Left lung (tissue), 10 donors: ENCODE results near the gene OPCML. TPM values are rescaled to one million over a fixed set of nuclear protein-coding genes. Genes with fewer than 3 reads are reported as not detected.

Experiments
- ATAC-seq: fragments of 200-7000 bp; cut with Tn5 transposase; one replicate; pipeline ENCODE4 v1.9.1; 2020; ENCODE audit warnings: moderate library complexity
- DNase-seq, 4 donors: peaks; one replicate each; pipeline ENCODE4 v3.0.0-alpha.2; 2013 to 2020
- H3K27ac ChIP-seq, 2 donors: fragments of 200-600 bp; sonication (generic) in 1 of 2; one replicate each; pipeline versions ENCODE4 v1.5.0 to v1.8.0; 2020 to 2021
- H3K27me3 ChIP-seq, 2 donors: fragments of 200-600 bp; sonication (generic) in 1 of 2; one replicate each; pipeline versions ENCODE4 v1.5.0 to v1.8.0; 2020 to 2021
- H3K36me3 ChIP-seq, 2 donors: fragments of 200-600 bp; sonication (generic) in 1 of 2; one replicate each; pipeline versions ENCODE4 v1.5.0 to v1.8.0; 2020 to 2021
- H3K4me1 ChIP-seq, 2 donors: fragments of 200-600 bp; one replicate each; pipeline ENCODE4 v1.8.0; 2021
- H3K4me3 ChIP-seq, 2 donors: fragments of 200-600 bp; sonication (generic) in 1 of 2; one replicate each; pipeline versions ENCODE4 v1.5.0 to v1.8.0; 2020 to 2021; ENCODE audit warnings: mild to moderate bottlenecking in 1 of 2
- H3K9me3 ChIP-seq, 2 donors: fragments of 200-600 bp; sonication (generic) in 1 of 2; one replicate each; pipeline versions ENCODE4 v1.5.0 to v1.8.0; 2020 to 2021
- CTCF ChIP-seq, 2 donors: fragments of 200-600 bp; sonication (generic) in 1 of 2; IDR thresholded peaks; one replicate each; pipeline versions ENCODE4 v1.5.0 to v1.8.0; 2021; ENCODE audit warnings: antibody characterized with exemption in 2 of 2
- intact Hi-C, 2 donors: fragments of 100-400 bp; cut with DNase I; formaldehyde crosslinking; loops; one replicate each; pipeline versions ENCODE4 v1.11.2 to v1.14.2; 2022
- polyA plus RNA-seq, 6 donors: library from polyadenylated mRNA; unstranded; fragments of 120-200 nt; gene quantifications; one replicate each; pipeline ENCODE4 v1.2.1, GENCODE V29; 2013; ENCODE audit not compliant: insufficient read length in 6 of 6
- total RNA-seq, 2 donors: library from RNA; stranded (reverse); fragmentation: NEBNext Ultra II Directional; extraction: Animal tissue kit (Norgen Biotek cat#: 25700); gene quantifications; one replicate each; pipeline ENCODE4 v1.2.1, GENCODE V29; 2021
- donor health status: DM: no; HTN: yes; CAD: no.
- donor health status: DM: no; HTN: no; CAD: no.

The OPCML gene
- total and polyA plus RNA-seq, 8 donors = 0.98 to 5.3 (median 1.9) TPM; not detected in 2

- no peaks in the 10 kb centered on the region for H3K36me3 ChIP-seq
- H3K9me3 ChIP-seq = no peaks in the 10 kb centered on the region
- H3K27me3 ChIP-seq = no peaks in the 10 kb centered on the region
- H3K4me1 ChIP-seq = no peaks in the 10 kb centered on the region
- intact Hi-C loops = no loop called here
- TF ChIP-seq CTCF (IDR thresholded peaks at IDR 0.05) = no peak
- no peak for ATAC-seq
- DNase-seq = peak in 2 of 4 donors; percentile 82 to 89
- no peak overlapping the region for H3K27ac ChIP-seq
- no peak overlapping the region for H3K4me3 ChIP-seq
Measured at GRCh38 chr11:132464003-132464342, 1068.3 kb downstream of the OPCML start.

- intact Hi-C loops = no loop called here
- Histone ChIP-seq H3K4me3 (no peak overlapping the region), H3K9me3 (no peaks in the 10 kb centered on the region), H3K4me1 (no peaks in the 10 kb centered on the region), H3K36me3 (no peaks in the 10 kb centered on the region), H3K27ac (no peak overlapping the region), H3K27me3 (no peaks in the 10 kb centered on the region)
- ATAC-seq = no peak
- no peak for TF ChIP-seq CTCF (IDR thresholded peaks at IDR 0.05)
- no peak for DNase-seq
Measured at GRCh38 chr11:132463295-132464002, 1068.9 kb downstream of the OPCML start.

GRCh38 chr11:132459736-132460135, 1072.6 kb downstream of the OPCML start:
- no peak for TF ChIP-seq CTCF (IDR thresholded peaks at IDR 0.05)
- Histone ChIP-seq H3K4me1 (no peaks in the 10 kb centered on the region), H3K27me3 (no peaks in the 10 kb centered on the region), H3K27ac (no peak overlapping the region), H3K4me3 (no peak overlapping the region), H3K9me3 (no peaks in the 10 kb centered on the region), H3K36me3 (no peaks in the 10 kb centered on the region)
- DNase-seq = no peak
- intact Hi-C loops = no loop called here
- ATAC-seq = no peak

GRCh38 chr11:132457445-132457844, 1074.9 kb downstream of the OPCML start:
- H3K27ac ChIP-seq = no peak overlapping the region
- no peak for DNase-seq
- no peak overlapping the region for H3K4me3 ChIP-seq
- no peaks in the 10 kb centered on the region for H3K36me3 ChIP-seq
- H3K9me3 ChIP-seq = no peaks in the 10 kb centered on the region
- no peaks in the 10 kb centered on the region for H3K4me1 ChIP-seq
- no peak for TF ChIP-seq CTCF (IDR thresholded peaks at IDR 0.05)
- no peaks in the 10 kb centered on the region for H3K27me3 ChIP-seq
- no peak for ATAC-seq
- intact Hi-C loops = no loop called here

GRCh38 chr11:132456751-132457328, 1075.5 kb downstream of the OPCML start:
- no peak for DNase-seq
- Histone ChIP-seq H3K9me3 (no peaks in the 10 kb centered on the region), H3K27me3 (no peaks in the 10 kb centered on the region), H3K4me1 (no peaks in the 10 kb centered on the region), H3K4me3 (no peak overlapping the region), H3K36me3 (no peaks in the 10 kb centered on the region), H3K27ac (no peak overlapping the region)
- no peak for ATAC-seq
- TF ChIP-seq CTCF (IDR thresholded peaks at IDR 0.05) = no peak
- intact Hi-C loops = no loop called here
